ENCODE results near the gene IRAK3.
A peak's percentile ranks its signal among the peaks of the same experiment; 100 is the strongest.
"Not testable (repeated sequence)": the region's sequence is repeated elsewhere in the genome, so short reads cannot be mapped to it uniquely, and the experiment has no call there.

IRAK3 gene

GRCh38 chr12:66169221-66170170 is 19.5 kb upstream of the IRAK3 start, which contains the start of gene TMBIM4:
Gene TMBIM4, minus strand, starts transcription at chr12:66169996. Its CDS starts 45 bp downstream, at chr12:66169951.
- peak; percentile 94 for DNase-seq (ENCODE audit: low read depth)
- TF ChIP-seq, protein P1, sequence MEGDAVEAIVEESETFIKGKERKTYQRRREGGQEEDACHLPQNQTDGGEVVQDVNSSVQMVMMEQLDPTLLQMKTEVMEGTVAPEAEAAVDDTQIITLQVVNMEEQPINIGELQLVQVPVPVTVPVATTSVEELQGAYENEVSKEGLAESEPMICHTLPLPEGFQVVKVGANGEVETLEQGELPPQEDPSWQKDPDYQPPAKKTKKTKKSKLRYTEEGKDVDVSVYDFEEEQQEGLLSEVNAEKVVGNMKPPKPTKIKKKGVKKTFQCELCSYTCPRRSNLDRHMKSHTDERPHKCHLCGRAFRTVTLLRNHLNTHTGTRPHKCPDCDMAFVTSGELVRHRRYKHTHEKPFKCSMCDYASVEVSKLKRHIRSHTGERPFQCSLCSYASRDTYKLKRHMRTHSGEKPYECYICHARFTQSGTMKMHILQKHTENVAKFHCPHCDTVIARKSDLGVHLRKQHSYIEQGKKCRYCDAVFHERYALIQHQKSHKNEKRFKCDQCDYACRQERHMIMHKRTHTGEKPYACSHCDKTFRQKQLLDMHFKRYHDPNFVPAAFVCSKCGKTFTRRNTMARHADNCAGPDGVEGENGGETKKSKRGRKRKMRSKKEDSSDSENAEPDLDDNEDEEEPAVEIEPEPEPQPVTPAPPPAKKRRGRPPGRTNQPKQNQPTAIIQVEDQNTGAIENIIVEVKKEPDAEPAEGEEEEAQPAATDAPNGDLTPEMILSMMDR (conservative IDR thresholded peaks at IDR 0.05; ENCODE audit: low read length): peak; percentile 44

DNA sequence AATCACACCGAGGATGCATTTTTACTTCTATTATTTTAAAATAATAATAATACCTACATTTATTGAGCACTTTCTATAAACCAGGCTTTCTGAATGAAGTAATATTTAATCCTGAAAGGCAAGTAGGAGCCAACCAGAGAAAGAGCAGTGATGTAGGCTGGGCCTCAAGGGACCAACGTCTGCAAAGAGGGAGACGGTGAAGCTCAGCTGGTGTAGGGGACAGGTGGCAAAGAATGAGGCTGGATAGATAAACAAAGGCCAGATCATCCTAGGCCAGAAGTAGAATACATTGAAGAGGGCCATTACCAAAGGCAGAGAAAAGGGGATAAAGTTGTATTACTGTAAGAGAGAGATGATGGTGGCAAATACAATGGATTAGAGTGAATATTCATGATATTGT is 18.4 kb upstream of the IRAK3 start:
- TF ChIP-seq, protein P1 (conservative IDR thresholded peaks at IDR 0.05; ENCODE audit: low read length): no peak
- DNase-seq (ENCODE audit: low read depth): no peak
- H3K4me3 ChIP-seq (ENCODE audit: low read length): peak overlapping the region; percentile 90

More at GRCh38 chr12:66169221-66170170, 19.5 kb upstream of the IRAK3 start, which contains the start of gene TMBIM4:
- H3K4me3 ChIP-seq (ENCODE audit: low read length): peak within 1 kb of the TSS; percentile 90

DNA sequence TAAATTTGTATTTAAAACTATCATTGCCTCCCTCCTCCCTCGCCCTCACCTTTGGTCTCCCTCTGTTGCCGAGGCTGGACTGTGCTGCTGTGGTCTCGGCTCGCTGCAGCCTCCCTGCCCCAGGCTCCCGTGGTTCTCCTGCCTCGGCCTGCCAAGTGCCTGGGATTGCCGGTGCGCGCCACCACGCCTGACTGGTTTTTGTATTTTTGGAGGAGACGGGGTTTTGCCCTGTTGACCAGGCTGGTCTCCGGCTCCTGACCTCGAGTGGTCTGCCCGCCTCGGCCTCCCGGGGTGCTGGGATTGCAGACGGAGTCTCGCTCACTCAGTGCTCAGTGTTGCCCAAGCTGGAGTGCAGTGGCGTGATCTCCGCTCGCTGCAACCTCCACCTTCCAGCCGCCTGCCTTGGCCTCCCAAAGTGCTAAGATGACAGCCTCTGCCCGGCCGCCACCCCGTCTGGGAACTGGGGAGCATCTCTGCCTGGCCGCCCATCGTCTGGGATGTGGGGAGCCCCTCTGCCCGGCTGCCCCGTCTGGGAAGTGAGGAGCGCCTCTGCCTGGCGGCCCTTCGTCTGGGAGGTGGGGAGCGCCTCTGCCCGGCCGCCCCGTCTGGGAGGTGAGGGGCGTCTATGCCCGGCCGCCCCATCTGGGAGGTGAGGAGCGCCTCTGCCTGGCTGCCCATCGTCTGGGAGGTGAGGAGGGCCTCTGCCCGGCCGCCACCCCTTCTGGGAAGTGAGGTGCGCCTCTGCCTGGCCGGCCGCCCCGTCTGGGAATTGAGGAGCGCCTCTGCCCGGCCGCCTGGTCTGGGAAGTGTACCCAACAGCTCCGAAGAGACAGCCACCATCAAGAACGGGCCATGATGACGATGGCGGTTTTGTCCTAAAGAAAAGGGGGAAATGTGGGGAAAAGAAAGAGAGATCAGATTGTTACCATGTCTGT is 14.4 kb upstream of the IRAK3 start:
- DNase-seq (ENCODE audit: low read depth); H3K4me3 ChIP-seq (ENCODE audit: low read length): not testable (repeated sequence)

GRCh38 chr12:66176105-66176900 is 12.7 kb upstream of the IRAK3 start:
- no peak overlapping the region for H3K4me3 ChIP-seq (ENCODE audit: low read length)
- peak; percentile 48 for DNase-seq (ENCODE audit: low read depth)
- TF ChIP-seq, protein P1 (conservative IDR thresholded peaks at IDR 0.05; ENCODE audit: low read length): no peak

DNA sequence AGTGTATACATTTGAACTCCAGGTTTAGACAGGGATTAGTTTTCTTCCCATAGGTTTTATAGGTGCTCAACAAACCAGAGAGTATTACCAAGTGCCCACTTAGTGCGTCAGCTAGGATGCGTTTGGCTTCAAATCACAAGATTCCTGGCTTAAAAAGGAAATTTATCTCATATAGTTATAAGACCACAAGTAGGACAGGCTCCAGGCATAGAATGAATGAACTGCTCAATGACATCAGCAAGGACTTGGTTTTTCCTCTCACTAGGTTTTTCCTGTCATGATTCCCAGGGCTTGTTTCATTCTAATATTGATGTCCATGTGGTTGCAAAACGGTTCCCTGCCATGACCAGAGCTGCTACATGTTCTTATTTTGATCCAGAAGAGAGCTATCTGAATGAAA is 6.1 kb upstream of the IRAK3 start:
- TF ChIP-seq, protein P1 (conservative IDR thresholded peaks at IDR 0.05; ENCODE audit: low read length): no peak
- DNase-seq (ENCODE audit: low read depth): no peak

DNA sequence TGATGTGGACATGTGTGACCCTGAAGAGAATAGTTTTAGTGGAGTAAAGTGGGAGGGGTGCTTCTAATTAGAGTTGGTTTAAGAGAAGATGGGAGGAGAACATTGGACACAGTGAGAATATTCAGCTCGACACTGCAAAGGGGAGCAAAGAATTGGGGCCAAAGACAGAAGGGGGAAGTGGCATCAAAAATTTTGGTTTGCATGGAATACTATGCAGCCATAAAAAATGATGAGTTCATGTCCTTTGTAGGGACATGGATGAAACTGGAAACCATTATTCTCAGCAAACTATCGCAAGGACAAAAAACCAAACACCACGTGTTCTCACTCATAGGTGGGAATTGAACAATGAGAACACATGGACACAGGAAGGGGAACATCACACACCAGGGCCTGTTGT is 4.2 kb upstream of the IRAK3 start:
- H3K4me3 ChIP-seq (ENCODE audit: low read length); DNase-seq (ENCODE audit: low read depth): not testable (repeated sequence)

More for the DNA sequence above, 6.1 kb upstream of the IRAK3 start:
- H3K4me3 ChIP-seq (ENCODE audit: low read length): no peak overlapping the region

GRCh38 chr12:66187036-66187435 is 2.0 kb upstream of the IRAK3 start:
- TF ChIP-seq, protein P1 (conservative IDR thresholded peaks at IDR 0.05; ENCODE audit: low read length): no peak
- no peak overlapping the region for H3K4me3 ChIP-seq (ENCODE audit: low read length)
- no peak for DNase-seq (ENCODE audit: low read depth)
